Measurements from ENCODE around the gene ADCY1.

The ADCY1 gene

DNA sequence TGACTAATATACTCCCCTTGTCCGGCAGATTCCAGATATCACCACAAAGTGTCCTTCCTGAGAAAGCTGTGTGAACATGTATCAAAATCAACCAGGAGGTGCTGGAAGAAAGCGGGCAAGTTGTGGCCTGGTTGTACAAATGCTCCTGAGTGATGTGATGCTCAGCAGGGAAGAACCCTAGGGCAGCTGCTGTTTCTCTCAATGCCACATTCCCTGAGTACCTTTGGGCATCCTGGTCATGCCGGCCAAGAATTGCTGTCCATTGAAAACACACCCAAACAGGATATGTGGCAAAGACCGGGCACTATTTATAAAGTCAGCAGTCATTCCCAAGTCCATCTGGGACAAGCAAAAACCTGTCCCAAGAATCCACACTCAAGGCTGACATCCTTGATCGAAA is 7.8 kb upstream of the ADCY1 start:
- Histone ChIP-seq H3K9me3 (no peaks in the 10 kb centered on the region), H3K4me1 (peaks cover 14% of the 10 kb centered on the region), H3K9ac (no peak overlapping the region), H3K4me3 (no peak overlapping the region), H3K4me2 (no peak overlapping the region), H3K27me3 (no peaks in the 10 kb centered on the region), H3K27ac (no peak overlapping the region), H4K20me1 (no peaks in the 10 kb centered on the region), H3K36me3 (no peaks in the 10 kb centered on the region)
- no peak for TF ChIP-seq Cebpa-rat (IDR thresholded peaks at IDR 0.05)

DNA sequence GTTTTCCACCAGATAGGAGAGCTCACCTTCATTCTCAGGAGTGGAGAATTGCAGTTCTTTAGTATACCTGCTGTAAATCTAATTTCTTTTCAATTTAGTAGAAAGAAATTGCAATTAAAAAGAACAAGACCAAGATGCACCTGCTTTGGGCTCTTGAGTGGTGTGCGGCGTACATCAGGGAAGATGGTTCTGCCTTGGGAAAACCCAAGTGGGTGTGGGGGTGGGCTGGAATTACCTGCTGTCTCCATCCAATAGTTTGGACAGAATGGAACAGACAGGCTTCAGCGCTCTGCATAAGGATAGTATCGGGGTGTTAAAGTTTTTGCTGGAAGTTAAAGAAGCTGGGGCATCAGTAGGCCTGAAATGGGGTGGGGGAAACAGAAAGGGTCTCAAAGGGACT is 7.2 kb upstream of the ADCY1 start:
- no peak for TF ChIP-seq Cebpa-rat (IDR thresholded peaks at IDR 0.05)
- Histone ChIP-seq H3K27ac (no peak overlapping the region), H3K36me3 (no peaks in the 10 kb centered on the region), H3K27me3 (no peaks in the 10 kb centered on the region), H3K9ac (no peak overlapping the region), H3K4me1 (peaks cover 14% of the 10 kb centered on the region), H3K4me3 (no peak overlapping the region), H3K4me2 (no peak overlapping the region), H3K9me3 (no peaks in the 10 kb centered on the region), H4K20me1 (no peaks in the 10 kb centered on the region)

DNA sequence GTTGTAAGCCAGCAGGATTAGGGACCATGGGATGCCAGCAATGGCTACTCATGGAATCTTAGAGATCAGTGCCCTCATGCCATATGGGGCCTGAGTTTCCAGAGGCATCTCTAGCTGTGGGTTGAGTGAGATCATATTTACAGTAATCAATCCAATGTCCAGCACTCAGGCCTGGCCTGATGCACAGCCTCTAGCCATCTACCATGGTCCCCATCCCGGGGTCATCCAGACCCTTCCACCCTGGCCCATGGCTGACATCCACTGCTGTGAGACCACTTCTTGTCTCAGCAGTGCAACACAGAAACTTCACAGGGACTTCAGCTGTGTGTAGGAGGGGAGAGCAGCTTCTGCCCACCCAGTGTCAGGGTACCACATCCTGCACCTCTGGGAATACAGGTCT is 6.5 kb upstream of the ADCY1 start:
- Histone ChIP-seq H3K4me2 (no peak overlapping the region), H3K4me1 (peaks cover 14% of the 10 kb centered on the region), H3K36me3 (no peaks in the 10 kb centered on the region), H3K4me3 (no peak overlapping the region), H4K20me1 (no peaks in the 10 kb centered on the region), H3K27me3 (peaks cover 3% of the 10 kb centered on the region; the same call in 1 of the 2 replicates), H3K9ac (no peak overlapping the region), H3K9me3 (no peaks in the 10 kb centered on the region), H3K27ac (no peak overlapping the region)
- no peak for TF ChIP-seq Cebpa-rat (IDR thresholded peaks at IDR 0.05)

DNA sequence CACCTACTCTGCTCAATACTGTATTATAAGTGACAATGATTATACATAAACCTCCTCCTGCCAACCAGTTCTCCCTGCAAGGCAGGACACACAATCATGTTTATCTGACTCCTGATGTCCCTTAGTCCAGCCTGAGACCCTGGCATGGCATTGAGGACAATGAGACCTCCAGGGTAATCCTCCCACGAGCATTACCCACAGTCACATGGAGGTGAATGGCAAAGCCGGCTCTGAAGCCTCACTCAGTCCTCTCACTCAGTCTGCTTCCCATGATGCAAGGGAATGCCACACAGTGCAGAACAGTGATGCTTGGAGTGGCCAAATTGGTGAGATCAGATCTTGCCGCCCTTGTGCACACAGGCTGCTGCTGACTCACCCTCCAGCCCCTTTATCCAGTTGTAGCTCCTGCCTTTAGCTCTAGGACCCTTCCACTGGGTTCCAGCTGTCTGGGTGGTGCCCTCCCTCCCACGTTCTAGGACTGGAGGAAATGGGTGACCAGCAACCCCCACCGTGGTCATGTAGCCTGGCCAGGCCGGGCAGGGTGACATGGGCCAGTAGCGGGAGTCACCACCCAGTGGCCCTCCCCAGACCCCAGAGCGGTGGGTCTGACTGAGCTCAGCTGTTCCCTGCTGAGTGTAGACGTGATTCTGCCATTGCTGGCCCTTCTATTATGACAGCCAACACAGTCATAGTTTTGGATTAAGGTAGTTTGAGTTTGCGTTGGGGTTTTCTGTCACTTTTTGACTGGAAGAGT is 5.5 kb upstream of the ADCY1 start:
- Histone ChIP-seq H3K27ac (no peak overlapping the region), H3K9ac (no peak overlapping the region), H3K4me1 (peaks cover 12% of the 10 kb centered on the region), H3K4me3 (no peak overlapping the region), H3K4me2 (no peak overlapping the region), H3K9me3 (peaks cover 3% of the 10 kb centered on the region; the same call in 1 of the 2 replicates), H3K27me3 (peaks cover 13% of the 10 kb centered on the region), H4K20me1 (no peaks in the 10 kb centered on the region), H3K36me3 (no peaks in the 10 kb centered on the region)
- TF ChIP-seq Cebpa-rat (IDR thresholded peaks at IDR 0.05): no peak

DNA sequence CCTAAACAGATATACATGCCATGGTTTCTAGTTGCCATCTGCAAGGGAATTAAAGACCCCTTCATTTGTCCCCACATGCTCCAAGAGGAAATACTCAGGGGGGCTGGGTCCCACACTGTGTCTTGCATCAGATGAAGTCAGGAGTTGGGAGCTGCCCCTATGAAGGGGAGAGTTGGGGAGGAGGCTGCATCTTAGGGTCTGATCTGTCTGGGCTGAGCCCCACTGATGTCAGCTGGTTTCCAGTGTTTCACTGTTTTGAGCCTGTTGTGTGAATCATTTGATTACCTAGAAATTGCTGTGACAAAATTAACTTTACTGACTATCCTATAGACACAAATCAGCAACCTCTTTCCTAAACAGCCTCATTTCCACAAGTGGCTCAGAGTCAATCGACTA is 4.9 kb upstream of the ADCY1 start:
- no peaks in the 10 kb centered on the region for H4K20me1 ChIP-seq
- H3K27me3 ChIP-seq: peaks cover 17% of the 10 kb centered on the region
- H3K4me2 ChIP-seq: no peak overlapping the region
- H3K36me3 ChIP-seq: no peaks in the 10 kb centered on the region
- no peak for TF ChIP-seq Cebpa-rat (IDR thresholded peaks at IDR 0.05)
- H3K27ac ChIP-seq: no peak overlapping the region
- H3K9me3 ChIP-seq: peaks cover 7% of the 10 kb centered on the region; the same call in 1 of the 2 replicates
- no peak overlapping the region for H3K9ac ChIP-seq
- no peak overlapping the region for H3K4me3 ChIP-seq
- H3K4me1 ChIP-seq: peaks cover 6% of the 10 kb centered on the region

DNA sequence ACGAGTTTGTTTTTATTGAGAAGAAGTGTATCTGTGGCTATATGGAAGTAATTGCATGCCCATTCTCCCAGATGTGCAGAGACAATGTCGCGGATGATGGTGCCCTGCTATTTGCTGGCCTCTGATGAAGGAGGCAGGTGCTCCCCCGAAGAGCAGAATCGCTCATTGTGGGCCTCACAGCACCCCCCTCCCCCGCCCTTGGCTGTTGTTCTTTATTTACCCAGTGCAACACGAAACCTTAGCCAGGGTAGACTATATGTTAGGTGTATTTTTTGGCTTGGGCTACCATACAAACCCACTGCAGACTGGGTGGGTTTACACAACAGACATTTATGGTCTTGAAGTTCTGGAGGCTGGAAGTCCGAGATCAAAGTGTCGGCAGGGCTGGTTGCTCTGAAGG is 3.4 kb upstream of the ADCY1 start:
- no peak overlapping the region for H3K27ac ChIP-seq
- H3K4me2 ChIP-seq: no peak overlapping the region
- peaks cover 16% of the 10 kb centered on the region for H3K9me3 ChIP-seq
- no peak overlapping the region for H3K4me3 ChIP-seq
- H3K36me3 ChIP-seq: no peaks in the 10 kb centered on the region
- no peaks in the 10 kb centered on the region for H4K20me1 ChIP-seq
- H3K9ac ChIP-seq: no peak overlapping the region
- peaks cover 25% of the 10 kb centered on the region for H3K27me3 ChIP-seq
- no peak for TF ChIP-seq Cebpa-rat (IDR thresholded peaks at IDR 0.05)
- H3K4me1 ChIP-seq: peaks cover 9% of the 10 kb centered on the region

DNA sequence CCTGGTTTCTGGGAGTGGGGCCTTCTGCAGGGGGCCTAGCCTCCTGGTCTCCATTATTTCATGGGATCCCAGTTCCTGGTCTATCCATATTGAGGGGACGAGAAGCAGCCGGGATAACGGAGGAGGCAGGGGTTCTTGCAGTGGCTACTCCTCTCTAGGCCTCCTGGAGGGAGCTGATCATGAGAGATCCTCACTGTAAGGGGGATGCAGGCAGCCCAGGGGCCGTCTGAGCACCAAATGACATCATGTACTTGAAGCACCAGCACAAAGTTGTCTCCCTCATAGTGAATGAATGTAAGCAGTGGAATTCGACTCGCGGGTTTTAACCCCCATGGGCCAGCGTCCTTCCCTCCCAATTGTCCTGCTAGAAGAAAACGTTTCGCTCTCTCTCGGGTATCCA is 964 bp upstream of the ADCY1 start:
- H3K4me1 ChIP-seq: peaks cover 9% of the 10 kb centered on the region
- no peak for TF ChIP-seq Cebpa-rat (IDR thresholded peaks at IDR 0.05)
- no peak overlapping the region for H3K9ac ChIP-seq
- no peak overlapping the region for H3K4me3 ChIP-seq
- no peak overlapping the region for H3K27ac ChIP-seq
- H4K20me1 ChIP-seq: no peaks in the 10 kb centered on the region
- H3K4me2 ChIP-seq: peak overlapping the region; percentile 68; the same call in 1 of the 2 replicates
- peaks cover 25% of the 10 kb centered on the region for H3K27me3 ChIP-seq
- H3K36me3 ChIP-seq: no peaks in the 10 kb centered on the region
- H3K9me3 ChIP-seq: peaks cover 16% of the 10 kb centered on the region

DNA sequence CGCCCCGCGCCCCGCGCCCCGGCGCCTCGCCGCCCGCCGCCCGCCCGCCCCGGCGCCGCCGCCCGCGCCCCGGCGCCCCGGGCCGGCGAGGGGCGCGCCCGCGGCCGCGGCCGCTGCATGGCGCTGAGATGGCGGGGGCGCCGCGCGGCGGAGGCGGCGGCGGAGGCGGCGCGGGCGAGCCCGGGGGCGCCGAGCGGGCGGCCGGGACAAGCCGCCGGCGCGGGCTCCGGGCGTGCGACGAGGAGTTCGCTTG is 174 bp downstream of the ADCY1 start:
- Histone ChIP-seq H3K4me2 (peak overlapping the region; percentile 88), H3K9ac (peak overlapping the region; percentile 55; the same call in 1 of the 2 replicates), H4K20me1 (no peaks in the 10 kb centered on the region), H3K36me3 (no peaks in the 10 kb centered on the region), H3K4me3 (peak overlapping the region; percentile 72), H3K9me3 (peaks cover 16% of the 10 kb centered on the region), H3K4me1 (peaks cover 9% of the 10 kb centered on the region), H3K27me3 (peaks cover 25% of the 10 kb centered on the region), H3K27ac (no peak overlapping the region)
- TF ChIP-seq Cebpa-rat (IDR thresholded peaks at IDR 0.05): no peak

DNA sequence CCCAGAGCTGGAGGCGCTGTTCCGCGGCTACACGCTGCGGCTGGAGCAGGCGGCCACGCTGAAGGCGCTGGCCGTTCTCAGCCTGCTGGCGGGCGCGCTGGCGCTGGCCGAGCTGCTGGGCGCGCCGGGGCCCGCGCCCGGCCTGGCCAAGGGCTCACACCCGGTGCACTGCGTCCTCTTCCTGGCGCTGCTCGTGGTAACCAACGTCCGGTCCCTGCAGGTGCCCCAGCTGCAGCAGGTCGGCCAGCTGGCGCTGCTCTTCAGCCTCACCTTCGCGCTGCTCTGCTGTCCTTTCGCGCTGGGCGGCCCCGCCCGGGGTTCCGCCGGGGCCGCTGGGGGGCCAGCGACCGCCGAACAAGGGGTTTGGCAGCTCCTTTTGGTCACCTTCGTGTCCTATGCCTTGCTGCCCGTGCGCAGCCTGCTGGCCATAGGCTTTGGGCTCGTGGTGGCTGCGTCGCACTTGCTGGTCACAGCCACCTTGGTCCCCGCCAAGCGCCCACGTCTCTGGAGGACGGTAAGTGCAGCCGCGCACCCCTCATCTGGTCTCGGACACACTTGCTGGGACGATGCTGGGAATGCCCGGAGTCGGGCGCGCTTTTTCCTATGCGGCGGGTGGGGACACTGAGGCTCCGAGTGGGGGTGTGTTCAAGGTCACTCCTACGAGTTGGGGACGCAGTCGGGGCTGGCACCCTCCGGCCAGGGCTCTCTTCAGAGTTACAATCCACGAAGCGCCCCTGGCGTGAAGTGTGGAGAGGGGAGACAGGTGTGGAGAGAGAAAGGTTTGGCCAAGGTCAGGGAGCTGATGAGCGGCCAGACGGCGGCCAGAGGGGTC is 717 bp downstream of the ADCY1 start:
- Histone ChIP-seq H3K27me3 (peaks cover 25% of the 10 kb centered on the region), H3K4me2 (peak overlapping the region; percentile 88), H3K9me3 (peaks cover 16% of the 10 kb centered on the region), H3K4me1 (peaks cover 9% of the 10 kb centered on the region), H3K4me3 (peak overlapping the region; percentile 72), H3K27ac (no peak overlapping the region), H3K36me3 (no peaks in the 10 kb centered on the region), H4K20me1 (no peaks in the 10 kb centered on the region), H3K9ac (peak overlapping the region; percentile 55; the same call in 1 of the 2 replicates)
- no peak for TF ChIP-seq Cebpa-rat (IDR thresholded peaks at IDR 0.05)

DNA sequence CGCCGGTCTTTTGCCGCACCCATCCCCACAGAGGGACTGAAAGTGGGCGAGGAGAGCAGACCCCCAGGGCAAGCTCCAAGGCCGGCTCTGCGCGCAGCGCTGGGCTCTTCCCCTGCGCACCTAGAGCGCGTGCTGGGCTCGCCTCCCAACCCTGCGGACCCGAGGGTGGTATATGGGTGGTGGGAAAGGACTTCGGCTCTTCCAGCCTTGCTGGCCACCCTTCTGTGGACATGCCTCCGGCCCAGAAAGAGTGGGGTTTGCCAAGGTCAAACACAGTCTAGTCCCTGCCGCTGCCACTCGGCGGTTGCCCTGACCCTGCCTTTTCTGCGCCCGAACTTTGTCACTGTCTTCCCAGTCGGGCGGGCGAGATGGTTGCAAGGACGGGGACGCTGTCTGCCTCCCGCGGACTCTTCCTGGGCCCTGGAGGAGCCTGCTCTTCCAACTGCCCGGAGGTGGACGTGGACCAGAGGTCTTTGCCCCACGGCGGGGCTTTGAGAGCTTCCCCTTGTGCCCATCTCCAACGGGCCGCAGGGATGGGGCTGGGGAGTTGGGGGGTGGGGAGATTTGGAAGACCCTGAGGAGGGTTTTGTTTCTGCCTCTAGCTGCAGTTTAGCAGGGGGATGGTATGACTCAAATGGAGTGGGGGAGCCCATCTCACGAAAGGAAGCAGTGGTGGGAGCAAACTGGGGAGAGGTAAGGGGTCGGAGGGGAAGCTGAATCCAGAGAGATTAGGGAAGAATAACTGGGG is 1.5 kb downstream of the ADCY1 start:
- peaks cover 25% of the 10 kb centered on the region for H3K27me3 ChIP-seq
- no peak for TF ChIP-seq Cebpa-rat (IDR thresholded peaks at IDR 0.05)
- no peaks in the 10 kb centered on the region for H4K20me1 ChIP-seq
- H3K9ac ChIP-seq: no peak overlapping the region
- H3K4me1 ChIP-seq: peaks cover 16% of the 10 kb centered on the region
- peaks cover 16% of the 10 kb centered on the region for H3K9me3 ChIP-seq
- no peak overlapping the region for H3K27ac ChIP-seq
- peak overlapping the region; percentile 72 for H3K4me3 ChIP-seq
- peak overlapping the region; percentile 88 for H3K4me2 ChIP-seq
- H3K36me3 ChIP-seq: no peaks in the 10 kb centered on the region

Data from BLaER1 (cell line).